Right lobe of liver (tissue), 6 donors: ENCODE data around the gene CTNNBIP1. TPM values are rescaled to one million over a fixed set of nuclear protein-coding genes. Genes with fewer than 3 reads are reported as not detected.

ENCODE experiments used
- ATAC-seq, 4 donors: fragments of 200-7000 bp; cut with Tn5 transposase; one replicate each; pipeline ENCODE4 v1.9.1; 2020; ENCODE audit warnings: mild to moderate bottlenecking in 4 of 4, moderate library complexity in 4 of 4
- DNase-seq, 3 donors: peaks; one replicate each; pipeline ENCODE4 v3.0.0-alpha.2; 2020
- H3K27ac ChIP-seq, 3 donors: fragments of 200-600 bp; one replicate each; pipeline ENCODE4 v1.8.0; 2022
- H3K27me3 ChIP-seq, 2 donors: fragments of 200-600 bp; one replicate each; pipeline ENCODE4 v1.8.0; 2022
- H3K36me3 ChIP-seq, 4 donors: fragments of 200-600 bp; sonication (generic) in 1 of 4; one replicate each; pipeline versions ENCODE4 v1.5.1 to v1.8.0; 2017 to 2022; ENCODE audit warnings: control low read depth in 1 of 4
- H3K4me1 ChIP-seq, 4 donors: fragments of 200-600 bp; sonication (generic) in 1 of 4; one replicate each; pipeline versions ENCODE4 v1.5.1 to v1.8.0; 2017 to 2022; ENCODE audit warnings: control low read depth in 1 of 4
- H3K4me3 ChIP-seq, 3 donors: fragments of 200-600 bp; one replicate each; pipeline ENCODE4 v1.8.0; 2022
- H3K9me3 ChIP-seq, 4 donors: fragments of 200-600 bp; sonication (generic) in 1 of 4; one replicate each; pipeline versions ENCODE4 v1.5.1 to v1.8.0; 2017 to 2022; ENCODE audit warnings: control low read depth in 1 of 4
- CTCF ChIP-seq, 4 donors: fragments of 200-600 bp in 3 of 4; fragments of 450-650 bp in 1 of 4; IDR thresholded peaks; one replicate each; pipeline versions ENCODE4 v1.5.1 to v1.8.0; 2016 to 2022; ENCODE audit warnings: antibody characterized with exemption in 4 of 4, mild to moderate bottlenecking in 2 of 4
- POLR2A ChIP-seq: fragments of 450-650 bp; IDR thresholded peaks from one replicate; pipeline ENCODE4 v1.6.1; 2017; ENCODE audit warnings: antibody characterized with exemption, mild to moderate bottlenecking
- WGBS: methylation state at CpG from one replicate; pipeline ENCODE4 v1.1.6; 2018; ENCODE audit warnings: low coverage, low lambda C conversion rate; ENCODE audit not compliant: insufficient coverage; ENCODE audit errors: missing lambda C conversion rate; 5-methylcytosine and 5-hydroxymethylcytosine counted together
- intact Hi-C, 2 donors: fragments of 100-400 bp; cut with DNase I; formaldehyde crosslinking; loops; one replicate each; pipeline versions ENCODE4 v1.11.2 to v1.14.1; 2022
- total RNA-seq, 6 experiments: library from RNA; depleted of rRNA in 2 of 6; stranded (reverse); fragments of >200 nt in 2 of 6; fragmentation: NEBNext Ultra II Directional in 3 of 6; extraction: Animal tissue kit (Norgen Biotek cat#: 25700) in 3 of 6; gene quantifications; one replicate each; pipeline versions ENCODE4 v1.1.0 to v1.2.4, GENCODE V29; 2016 to 2023
- donor health status: DM: no; HTN: yes; CAD: no.
- donor health status: DM: no; HTN: no; CAD: no.
- donor health status: DM: no; HTN: no; CAD: no.
- donor health status: DM: no; HTN: yes; CAD: no.
- donor health status: DM: no; HTN: yes; CAD: no.

Gene CTNNBIP1
- total RNA-seq, 6 experiments from 2014 or later, result 8.0 to 19.2 (median 10.0) TPM

- no peaks in the 10 kb centered on the region for H3K36me3 ChIP-seq
- intact Hi-C loops, result loop anchor here (10.0 kb wide), 3 partner anchors 56 to 156 kb away; partner anchors contain the start of genes LZIC (in 1 of the 2), NMNAT1 (in 1 of the 2) and UBE4B (in 1 of the 2)
- no peaks in the 10 kb centered on the region for H3K9me3 ChIP-seq
- no peaks in the 10 kb centered on the region for H3K27me3 ChIP-seq
- H3K27ac ChIP-seq, result no peak overlapping the region
- H3K4me3 ChIP-seq, result no peak overlapping the region
- DNase-seq (no peak), ATAC-seq (no peak)
- TF ChIP-seq CTCF (IDR thresholded peaks at IDR 0.05), result no peak
- H3K4me1 ChIP-seq, result peaks cover 0 to 8% (median 0%) of the 10 kb centered on the region in 4 donors
- 80% methylated on average over 3 of the region's 9 CpGs for WGBS
Observed at GRCh38 chr1:9878404-9878803, 31.7 kb downstream of the CTNNBIP1 start.

DNA sequence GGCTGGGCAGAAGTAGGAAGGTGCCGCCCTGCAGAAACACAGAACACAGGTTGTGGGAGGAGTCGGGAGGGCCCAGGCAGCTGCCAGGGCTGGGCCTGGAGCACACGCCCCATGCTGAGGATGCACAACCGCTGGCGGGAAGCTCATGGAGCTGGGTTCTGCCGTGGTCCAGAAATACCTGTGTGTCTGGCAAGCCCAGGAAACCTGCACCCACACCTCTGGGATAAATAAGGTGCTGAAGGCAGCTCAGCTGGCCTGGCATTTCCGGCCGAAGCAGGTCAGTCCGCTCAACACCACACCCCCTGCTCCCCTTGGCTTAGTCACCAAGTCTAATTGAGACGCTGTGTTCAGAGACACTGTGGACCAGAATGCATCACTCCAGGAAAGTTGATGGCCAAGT, 32.1 kb downstream of the CTNNBIP1 start:
- no peak overlapping the region for H3K27ac ChIP-seq
- H3K4me3 ChIP-seq, result no peak overlapping the region
- WGBS, result no CpG with 5 or more reads among the region's 10 CpGs
- no peak for ATAC-seq
- no peak for DNase-seq
- H3K27me3 ChIP-seq, result no peaks in the 10 kb centered on the region
- H3K9me3 ChIP-seq, result no peaks in the 10 kb centered on the region
- no peaks in the 10 kb centered on the region for H3K36me3 ChIP-seq
- peaks cover 0 to 8% (median 0%) of the 10 kb centered on the region in 4 donors for H3K4me1 ChIP-seq
- no peak for TF ChIP-seq CTCF (IDR thresholded peaks at IDR 0.05)
- no peak for TF ChIP-seq POLR2A
- intact Hi-C loops, result loop anchor here (10.0 kb wide), 3 partner anchors 57 to 157 kb away; partner anchors contain the start of genes LZIC (in 1 of the 2), NMNAT1 (in 1 of the 2) and UBE4B (in 1 of the 2)

- Histone ChIP-seq H3K27me3 (no peaks in the 10 kb centered on the region), H3K27ac (no peak overlapping the region), H3K36me3 (no peaks in the 10 kb centered on the region), H3K4me3 (no peak overlapping the region), H3K9me3 (no peaks in the 10 kb centered on the region), H3K4me1 (peaks cover 0 to 8% (median 0%) of the 10 kb centered on the region in 4 donors)
- ATAC-seq, result peak in 3 of 4 donors; percentile 24 to 39 (median 33)
- no peak for TF ChIP-seq CTCF (IDR thresholded peaks at IDR 0.05)
- TF ChIP-seq POLR2A, result no peak
- 72% methylated on average over 2 of the region's 6 CpGs for WGBS
- DNase-seq, result no peak
- intact Hi-C loops, result loop anchor here (10.0 kb wide), 3 partner anchors 59 to 159 kb away; partner anchors contain the start of genes LZIC (in 1 of the 2), NMNAT1 (in 1 of the 2) and UBE4B (in 1 of the 2)
Observed at GRCh38 chr1:9875636-9876000, 34.5 kb downstream of the CTNNBIP1 start.

GRCh38 chr1:9874959-9875635, 35.0 kb downstream of the CTNNBIP1 start:
- Histone ChIP-seq H3K27me3 (no peaks in the 10 kb centered on the region), H3K4me3 (peak overlapping the region in 2 of 3 donors; percentile 5 to 14), H3K9me3 (no peaks in the 10 kb centered on the region), H3K36me3 (no peaks in the 10 kb centered on the region), H3K4me1 (peaks cover 0 to 8% (median 0%) of the 10 kb centered on the region in 4 donors), H3K27ac (no peak overlapping the region)
- DNase-seq, result peak; percentile 61 to 77 (median 76)
- TF ChIP-seq CTCF (IDR thresholded peaks at IDR 0.05), result peak; percentile 86 to 94 (median 88)
- no peak for TF ChIP-seq POLR2A
- intact Hi-C loops, result loop anchor here (5.0 to 10.0 kb wide), 4 partner anchors 60 to 248 kb away; partner anchors contain the start of genes LZIC (in 1 of the 2), NMNAT1 (in 1 of the 2) and UBE4B (in 1 of the 2)
- WGBS, result 15% methylated on average over 15 of the region's 25 CpGs
- ATAC-seq, result peak; percentile 87 to 96 (median 93)
